Activated CD4-positive, alpha-beta T cell treated with anti-CD3 and anti-CD28 coated beads for 36 hours (primary cell): ENCODE measurements around the gene MAP3K10. TPM values are rescaled to one million over a fixed set of nuclear protein-coding genes. Genes with fewer than 3 reads are reported as not detected.
"Not testable (repeated sequence)": the region's sequence is repeated elsewhere in the genome, so short reads cannot be mapped to it uniquely, and the experiment has no call there.

ENCODE experiments used
- ATAC-seq: fragments of 200-7000 bp; cut with Tn5 transposase; one replicate; pipeline ENCODE4 v1.10.0; 2021; ENCODE audit warnings: mild to moderate bottlenecking, moderate library complexity
- CTCF ChIA-PET: fragments of 350-600 bp; sonication (Branson Sonifier 250); formaldehyde crosslinking; loops from one replicate; lab custom pipeline; 2021; ENCODE audit warnings: antibody characterized with exemption; lab: Charles Lee
- POLR2A ChIA-PET: fragments of 350-600 bp; sonication (Branson Sonifier 250); formaldehyde crosslinking; loops from one replicate; lab custom pipeline; 2021; ENCODE audit warnings: antibody characterized with exemption, inconsistent platforms; lab: Charles Lee
- DNase-seq: peaks from one replicate; pipeline ENCODE4 v3.0.0-alpha.2; 2020
- H3K27ac Mint-ChIP-seq: one replicate; pipeline ENCODE4 v1.8.0; 2021; ENCODE audit warnings: mixed read lengths
- H3K27me3 Mint-ChIP-seq: one replicate; pipeline ENCODE4 v1.8.0; 2021; ENCODE audit warnings: mixed read lengths
- H3K36me3 Mint-ChIP-seq: one replicate; pipeline ENCODE4 v1.8.0; 2021; ENCODE audit warnings: low read depth, mixed read lengths
- H3K4me1 Mint-ChIP-seq: one replicate; pipeline ENCODE4 v1.8.0; 2021; ENCODE audit warnings: mixed read lengths
- H3K4me3 Mint-ChIP-seq: one replicate; pipeline ENCODE4 v1.8.0; 2021; ENCODE audit warnings: mild to moderate bottlenecking, moderate library complexity, mixed read lengths
- H3K9me3 Mint-ChIP-seq: one replicate; pipeline ENCODE4 v1.8.0; 2021; ENCODE audit warnings: low read depth, mixed read lengths
- intact Hi-C, 2 experiments: fragments of 100-400 bp; cut with DNase I in 1 of 2; cut with micrococcal nuclease in 1 of 2; formaldehyde crosslinking; loops; one replicate each; pipeline versions ENCODE4 v1.14.2 to v1.15.1; 2022 to 2024; cut with DNase I, micrococcal nuclease
- total RNA-seq, 2 experiments: library from RNA; stranded (reverse); gene quantifications; one replicate each; pipeline ENCODE4 v1.2.3, GENCODE V29; 2021

Gene MAP3K10
- total RNA-seq, 2 experiments from 2014 or later: 8.7 to 10.8 TPM

- Mint-ChIP-seq H3K36me3 (no peaks in the 10 kb centered on the region), H3K9me3 (peaks cover 2% of the 10 kb centered on the region), H3K27me3 (peaks cover 39% of the 10 kb centered on the region), H3K4me3 (no peak within 1 kb of the TSS), H3K27ac (no peak within 1 kb of the TSS), H3K4me1 (peaks cover 11% of the 10 kb centered on the region)
- ATAC-seq: peak; percentile 34
- ChIA-PET POLR2A (no interaction called here), CTCF (interaction anchor here (0.5 to 1.3 kb wide), 4 partner anchors 72 to 359 kb away, joined by 3 to 4 read pairs (median 4); no protein-coding TSS in a partner anchor)
- intact Hi-C loops: no loop called here
- DNase-seq: peak; percentile 74
Measured at GRCh38 chr19:40217934-40218890, 27.0 kb downstream of the MAP3K10 start, which contains the start of gene TTC9B. Gene TTC9B, minus strand, starts transcription at chr19:40218384. Its CDS starts 3 bp downstream, at chr19:40218381.

DNA sequence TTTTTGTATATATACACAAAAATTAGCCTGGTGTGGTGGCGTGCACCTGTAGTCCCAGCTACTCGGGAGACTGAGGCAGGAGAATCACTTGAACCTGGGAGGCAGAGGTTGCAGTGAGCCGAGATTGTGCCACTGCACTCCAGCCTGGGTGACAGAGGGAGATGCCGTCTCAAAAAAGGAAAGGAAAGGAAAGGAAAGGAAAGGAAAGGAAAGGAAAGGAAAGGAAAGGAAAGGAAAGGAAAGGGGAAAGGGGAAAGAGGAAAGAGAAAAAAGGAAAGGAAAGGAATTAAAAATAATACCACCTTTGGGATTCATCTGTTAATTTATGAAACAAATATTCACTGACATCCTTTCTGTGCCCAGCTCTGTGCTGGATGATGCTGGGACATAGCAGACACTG lies 27.8 kb downstream of the MAP3K10 start:
- H3K9me3 Mint-ChIP-seq, ATAC-seq, H3K27ac Mint-ChIP-seq, intact Hi-C loops, DNase-seq, POLR2A ChIA-PET, H3K4me3 Mint-ChIP-seq, H3K36me3 Mint-ChIP-seq: not testable (repeated sequence)
- Mint-ChIP-seq H3K4me1 (peaks cover 11% of the 10 kb centered on the region), H3K27me3 (peaks cover 45% of the 10 kb centered on the region)
- CTCF ChIA-PET: interaction anchor here (0.5 to 1.3 kb wide), 3 partner anchors 80 to 358 kb away, joined by 3 to 5 read pairs (median 4); no protein-coding TSS in a partner anchor

DNA sequence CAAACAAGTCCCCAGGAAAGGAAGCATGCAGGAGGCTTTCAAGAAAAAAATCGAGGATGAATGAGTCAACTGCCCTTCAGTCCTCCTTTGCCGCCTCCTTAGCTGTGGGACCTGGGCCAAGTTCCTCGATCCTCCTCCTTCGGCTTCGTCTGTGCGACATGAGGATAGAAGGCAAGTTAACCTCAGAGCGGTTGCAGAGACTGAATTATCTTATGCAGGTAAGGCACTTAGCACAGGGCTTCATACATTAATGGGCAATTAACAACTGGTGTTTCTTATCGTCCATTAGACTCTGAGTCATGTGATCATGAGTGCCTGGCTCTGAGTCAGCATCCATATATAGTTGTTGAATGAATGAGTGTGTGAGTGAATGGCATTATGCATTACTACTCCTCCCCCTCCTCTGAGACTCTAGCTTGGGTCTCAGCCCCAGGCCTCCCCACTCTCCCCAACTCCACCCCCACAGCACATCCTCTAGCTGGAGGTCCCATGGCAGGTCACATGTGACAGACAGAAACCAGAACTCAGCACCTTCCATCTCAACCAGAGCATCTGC lies 28.6 kb downstream of the MAP3K10 start:
- ChIA-PET POLR2A (interaction anchor here (0.6 to 1.6 kb wide), 2 partner anchors 66 to 1646 kb away, joined by 3 to 4 read pairs; partner anchors contain the start of gene AKT2), CTCF (interaction anchor here (1.1 kb wide), 1 partner anchor 80 kb away, joined by 5 read pairs; no protein-coding TSS in a partner anchor)
- Mint-ChIP-seq H3K27me3 (peaks cover 52% of the 10 kb centered on the region), H3K4me1 (peaks cover 11% of the 10 kb centered on the region), H3K4me3 (no peak overlapping the region), H3K9me3 (peaks cover 2% of the 10 kb centered on the region), H3K36me3 (no peaks in the 10 kb centered on the region), H3K27ac (no peak overlapping the region)
- intact Hi-C loops: no loop called here
- ATAC-seq: peak; percentile 28
- no peak for DNase-seq

DNA sequence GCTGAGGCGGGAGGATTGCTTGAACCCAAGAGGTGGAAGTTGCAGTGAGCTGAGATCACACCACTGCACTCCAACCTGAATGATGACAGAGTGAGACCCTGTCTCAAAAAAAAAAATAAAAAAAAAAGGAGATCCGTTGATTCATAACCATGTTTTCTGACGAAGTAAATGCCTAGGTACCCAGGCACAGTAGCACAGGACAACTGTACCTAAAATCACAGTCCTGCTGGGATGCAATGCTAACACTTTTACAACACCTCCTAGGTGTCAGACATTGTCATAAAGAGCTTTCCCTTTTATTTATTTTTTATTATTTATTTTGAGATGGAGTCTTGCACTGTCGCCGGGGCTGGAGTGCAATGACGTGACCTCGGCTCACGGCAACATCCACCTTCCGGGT lies 29.4 kb downstream of the MAP3K10 start:
- POLR2A ChIA-PET: interaction anchor here (1.0 to 1.6 kb wide), 2 partner anchors 65 to 77 kb away, joined by 3 to 4 read pairs; partner anchors contain the start of gene AKT2
- intact Hi-C loops: no loop called here
- no peak for ATAC-seq

DNA sequence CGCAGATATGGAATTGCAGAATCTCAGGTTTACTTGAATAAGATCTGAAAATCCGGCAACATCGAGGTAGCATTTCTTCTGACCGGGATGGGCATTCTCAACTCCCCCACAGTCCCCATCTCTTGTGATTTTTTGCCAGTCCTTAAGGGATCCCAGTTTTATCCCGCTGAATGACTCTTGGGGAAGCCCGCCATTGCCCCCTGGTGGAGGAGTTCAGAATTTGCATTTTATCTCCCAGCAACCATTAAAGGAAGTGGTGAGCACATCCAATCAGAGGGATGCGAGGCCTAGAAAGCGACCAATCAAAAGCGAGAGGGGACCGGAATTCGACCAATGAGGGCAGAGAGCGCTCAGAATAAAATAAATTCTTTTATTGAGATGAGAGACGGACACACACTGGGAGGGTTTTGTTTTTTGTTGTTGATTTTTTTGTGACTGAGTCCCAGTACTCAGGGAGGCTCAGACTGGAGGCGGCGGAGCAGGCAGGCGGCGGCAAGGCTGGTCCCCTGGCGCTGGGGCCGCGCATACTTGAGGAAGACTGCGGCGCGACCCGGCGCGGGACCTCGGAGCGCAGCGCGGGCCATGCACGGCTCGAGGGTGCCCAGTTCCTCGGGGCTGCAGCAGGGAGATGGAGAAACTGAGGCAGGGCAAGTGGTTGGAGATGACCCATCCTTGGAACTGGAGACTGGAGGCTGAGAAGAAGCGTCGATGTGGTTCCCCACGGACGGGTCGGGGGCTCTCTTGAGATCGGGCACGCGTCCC lies 30.8 kb downstream of the MAP3K10 start:
- POLR2A ChIA-PET: no interaction called here
- intact Hi-C loops: loop anchor here (1.0 to 2.0 kb wide), 4 partner anchors 31 to 429 kb away; partner anchors contain the start of gene MAP3K10 (in 1 of the 2)
- ATAC-seq: peak; percentile 85
- Mint-ChIP-seq H3K4me1 (peaks cover 13% of the 10 kb centered on the region), H3K27me3 (peaks cover 58% of the 10 kb centered on the region), H3K36me3 (no peaks in the 10 kb centered on the region), H3K4me3 (no peak overlapping the region), H3K27ac (no peak overlapping the region), H3K9me3 (peaks cover 2% of the 10 kb centered on the region)
- CTCF ChIA-PET: no interaction called here
- DNase-seq: peak; percentile 84

More for the DNA sequence above, 29.4 kb downstream of the MAP3K10 start:
- no peak overlapping the region for H3K27ac Mint-ChIP-seq
- H3K27me3 Mint-ChIP-seq: peaks cover 59% of the 10 kb centered on the region
- peaks cover 12% of the 10 kb centered on the region for H3K4me1 Mint-ChIP-seq
- no peak for DNase-seq
- CTCF ChIA-PET: interaction anchor here (0.6 to 1.1 kb wide), 8 partner anchors 10 to 255 kb away, joined by 3 to 5 read pairs (median 3); no protein-coding TSS in a partner anchor
- peaks cover 2% of the 10 kb centered on the region for H3K9me3 Mint-ChIP-seq
- no peaks in the 10 kb centered on the region for H3K36me3 Mint-ChIP-seq
- H3K4me3 Mint-ChIP-seq: no peak overlapping the region

DNA sequence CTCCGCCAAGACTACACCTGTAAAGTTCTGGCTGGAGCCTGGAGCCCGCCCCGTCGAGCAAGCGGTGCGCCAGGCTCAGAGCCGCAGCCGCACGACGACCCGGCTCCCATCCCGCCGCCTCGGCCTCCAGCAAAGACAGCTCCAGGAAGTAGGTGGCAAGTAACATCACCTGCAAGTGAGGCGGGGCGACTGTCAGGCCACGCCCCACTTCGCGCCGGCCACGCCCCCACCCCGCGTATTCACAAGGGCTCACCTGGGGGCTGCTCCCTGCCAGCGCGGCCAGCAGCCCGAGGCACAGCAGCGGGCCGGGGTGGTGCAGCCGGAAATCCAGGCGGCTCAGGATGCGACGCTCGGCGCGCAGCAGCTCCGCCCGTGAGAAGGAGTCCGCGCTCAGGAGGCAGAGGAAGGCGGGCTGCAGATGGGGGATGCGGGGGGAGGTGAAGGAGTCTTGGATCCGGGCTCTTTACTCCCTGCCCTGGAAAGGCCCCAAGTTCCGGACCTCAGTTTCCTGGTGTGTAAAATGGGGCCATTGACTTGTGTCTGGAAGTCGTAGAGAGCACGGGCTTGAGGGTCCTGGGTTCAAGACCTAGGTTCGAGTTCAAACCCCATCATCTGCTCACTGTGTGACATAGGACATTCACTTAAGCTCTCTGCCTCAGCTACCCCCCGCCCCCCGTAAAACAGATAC lies 32.1 kb downstream of the MAP3K10 start:
- peaks cover 66% of the 10 kb centered on the region for H3K27me3 Mint-ChIP-seq
- CTCF ChIA-PET: interaction anchor here (0.8 to 1.2 kb wide), 2 partner anchors 26 to 58 kb away, joined by 3 read pairs; no protein-coding TSS in a partner anchor
- ATAC-seq (peak; percentile 23), DNase-seq (peak; percentile 60)
- intact Hi-C loops: loop anchor here in 1 of 2 experiments (2.0 kb wide), 1 partner anchor 32 kb away; the partner anchor contains the start of gene MAP3K10
- H3K36me3 Mint-ChIP-seq: no peaks in the 10 kb centered on the region
- POLR2A ChIA-PET: no interaction called here
- no peak overlapping the region for H3K27ac Mint-ChIP-seq
- H3K4me1 Mint-ChIP-seq: peaks cover 18% of the 10 kb centered on the region
- H3K4me3 Mint-ChIP-seq: no peak overlapping the region
- H3K9me3 Mint-ChIP-seq: peaks cover 2% of the 10 kb centered on the region

GRCh38 chr19:40224342-40225150 lies 33.3 kb downstream of the MAP3K10 start:
- Mint-ChIP-seq H3K4me3 (no peak overlapping the region), H3K27me3 (peaks cover 55% of the 10 kb centered on the region), H3K27ac (no peak overlapping the region), H3K36me3 (no peaks in the 10 kb centered on the region), H3K9me3 (peaks cover 2% of the 10 kb centered on the region), H3K4me1 (peaks cover 27% of the 10 kb centered on the region)
- ATAC-seq (no peak), DNase-seq (no peak)
- intact Hi-C loops: no loop called here
- ChIA-PET POLR2A (interaction anchor here (0.7 kb wide), 1 partner anchor 296 kb away, joined by 3 read pairs; no protein-coding TSS in a partner anchor), CTCF (no interaction called here)

DNA sequence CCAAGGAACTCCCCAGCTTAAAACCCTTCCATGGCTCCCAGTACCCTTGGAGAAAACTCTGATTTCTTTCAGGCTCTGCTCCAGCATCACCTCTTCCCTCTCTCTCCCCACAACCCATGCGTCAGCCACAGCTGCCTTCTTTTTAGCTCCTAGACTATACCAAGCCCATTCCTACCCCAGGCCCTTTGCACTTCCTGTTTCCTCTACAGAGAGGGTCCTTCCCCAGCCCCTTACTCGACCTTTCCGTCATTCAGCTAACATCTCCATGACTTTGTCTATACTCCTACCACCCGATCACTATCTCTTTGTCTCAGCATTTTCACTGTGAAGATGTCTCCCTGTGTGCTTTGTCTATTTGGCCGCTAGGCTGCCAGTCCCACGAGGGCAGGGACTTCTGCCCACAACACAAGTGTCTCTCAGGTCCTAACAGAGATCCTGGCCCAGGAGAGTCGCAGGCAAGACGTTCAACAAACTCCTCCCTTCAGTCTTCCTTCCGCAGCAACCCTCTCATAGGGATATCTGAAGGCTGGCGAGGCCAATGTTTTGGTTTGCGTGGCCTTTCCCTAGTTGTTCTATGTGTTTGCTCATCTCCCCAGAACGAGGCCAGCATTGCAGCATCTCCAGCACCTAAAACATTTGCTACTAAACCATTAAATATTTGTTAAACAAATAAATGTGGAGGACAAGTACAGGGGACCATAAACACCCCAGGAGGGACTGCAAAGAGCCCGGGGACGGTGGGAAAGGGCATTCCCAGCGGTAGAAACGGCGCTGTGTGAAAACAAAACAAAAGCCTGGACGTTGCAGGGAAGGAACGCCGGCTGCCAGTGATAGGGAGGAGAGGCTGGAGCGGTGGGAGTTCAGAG lies 34.4 kb downstream of the MAP3K10 start:
- H3K27me3 Mint-ChIP-seq: peaks cover 48% of the 10 kb centered on the region
- CTCF ChIA-PET: no interaction called here
- H3K9me3 Mint-ChIP-seq: peaks cover 2% of the 10 kb centered on the region
- H3K36me3 Mint-ChIP-seq: no peaks in the 10 kb centered on the region
- no peak for DNase-seq
- peaks cover 36% of the 10 kb centered on the region for H3K4me1 Mint-ChIP-seq
- H3K4me3 Mint-ChIP-seq: peak overlapping the region; percentile 10
- no peak for ATAC-seq
- intact Hi-C loops: no loop called here
- POLR2A ChIA-PET: interaction anchor here (0.7 kb wide), 1 partner anchor 294 kb away, joined by 3 read pairs; no protein-coding TSS in a partner anchor
- H3K27ac Mint-ChIP-seq: no peak overlapping the region

GRCh38 chr19:40228346-40228745 lies 37.1 kb downstream of the MAP3K10 start:
- intact Hi-C loops: no loop called here
- CTCF ChIA-PET: no interaction called here
- ATAC-seq: no peak
- Mint-ChIP-seq H3K4me1 (peaks cover 36% of the 10 kb centered on the region), H3K9me3 (no peaks in the 10 kb centered on the region), H3K27me3 (peaks cover 41% of the 10 kb centered on the region), H3K4me3 (no peak overlapping the region), H3K36me3 (no peaks in the 10 kb centered on the region), H3K27ac (no peak overlapping the region)
- POLR2A ChIA-PET: no interaction called here
- no peak for DNase-seq
